Brain microvascular endothelial cell (primary cell): Measurements from ENCODE around the gene RNLS.
A peak's percentile ranks its signal among the peaks of the same experiment; 100 is the strongest.

Experiments used
- DNase-seq: peaks from one replicate; pipeline ENCODE4 v3.0.0-alpha.2; 2020
- H3K27ac ChIP-seq: fragments of 250-450 bp; sonication (Bioruptor Pico); 2 replicates; pipeline ENCODE4 v1.5.1; 2020; ENCODE audit warnings: mild to moderate bottlenecking, moderate library complexity
- H3K27me3 ChIP-seq: fragments of 250-450 bp; sonication (Bioruptor Pico); replicated peaks from 2 replicates; pipeline ENCODE4 v1.5.1; 2020; ENCODE audit warnings: mild to moderate bottlenecking
- H3K36me3 ChIP-seq: fragments of 250-450 bp; sonication (Bioruptor Pico); replicated peaks from 2 replicates; pipeline ENCODE4 v1.5.1; 2020; ENCODE audit warnings: mild to moderate bottlenecking
- H3K4me3 ChIP-seq: 2 replicates; pipeline ENCODE4 v1.5.1; 2011; ENCODE audit warnings: low read depth, mild to moderate bottlenecking, control low read depth, low read length, moderate library complexity
- in situ Hi-C: cut with HindIII; loops from 2 replicates; pipeline ENCODE4 v1.10.0; 2017; ENCODE audit warnings: low sequenced_read_pairs, low pct_ligation_motif_present
- TF ChIP-seq, protein P1 (sequence below): IDR thresholded peaks from 2 replicates; pipeline ENCODE4 v1.5.1; 2011; ENCODE audit warnings: low read depth, mild to moderate bottlenecking, moderate library complexity, low read length, control low read depth, inconsistent platforms; ENCODE audit errors: missing control alignments

RNLS gene

DNA sequence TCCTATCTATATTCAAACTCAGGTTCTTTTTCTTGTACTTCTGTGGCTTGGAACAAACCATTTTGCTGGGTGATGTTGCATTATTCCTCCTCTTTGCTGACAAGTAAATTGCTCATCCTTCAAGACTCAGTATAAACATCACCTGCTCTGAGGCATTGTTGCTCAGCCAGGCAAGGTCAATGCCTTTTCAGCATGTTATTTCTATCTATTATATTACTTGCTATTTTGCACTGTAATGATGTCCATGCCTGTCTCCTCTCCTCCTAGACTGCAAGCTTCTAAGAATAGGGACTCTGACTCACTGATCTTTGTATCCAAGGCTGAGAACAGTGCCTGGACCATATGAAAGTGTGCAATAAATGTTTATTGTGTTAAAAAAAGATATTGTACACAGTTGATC is 293.8 kb downstream of the RNLS start:
- Histone ChIP-seq H3K36me3 (no peaks in the 10 kb centered on the region), H3K4me3 (no peak overlapping the region), H3K27me3 (no peaks in the 10 kb centered on the region), H3K27ac (no peak overlapping the region)
- DNase-seq, result no peak
- TF ChIP-seq, protein P1, sequence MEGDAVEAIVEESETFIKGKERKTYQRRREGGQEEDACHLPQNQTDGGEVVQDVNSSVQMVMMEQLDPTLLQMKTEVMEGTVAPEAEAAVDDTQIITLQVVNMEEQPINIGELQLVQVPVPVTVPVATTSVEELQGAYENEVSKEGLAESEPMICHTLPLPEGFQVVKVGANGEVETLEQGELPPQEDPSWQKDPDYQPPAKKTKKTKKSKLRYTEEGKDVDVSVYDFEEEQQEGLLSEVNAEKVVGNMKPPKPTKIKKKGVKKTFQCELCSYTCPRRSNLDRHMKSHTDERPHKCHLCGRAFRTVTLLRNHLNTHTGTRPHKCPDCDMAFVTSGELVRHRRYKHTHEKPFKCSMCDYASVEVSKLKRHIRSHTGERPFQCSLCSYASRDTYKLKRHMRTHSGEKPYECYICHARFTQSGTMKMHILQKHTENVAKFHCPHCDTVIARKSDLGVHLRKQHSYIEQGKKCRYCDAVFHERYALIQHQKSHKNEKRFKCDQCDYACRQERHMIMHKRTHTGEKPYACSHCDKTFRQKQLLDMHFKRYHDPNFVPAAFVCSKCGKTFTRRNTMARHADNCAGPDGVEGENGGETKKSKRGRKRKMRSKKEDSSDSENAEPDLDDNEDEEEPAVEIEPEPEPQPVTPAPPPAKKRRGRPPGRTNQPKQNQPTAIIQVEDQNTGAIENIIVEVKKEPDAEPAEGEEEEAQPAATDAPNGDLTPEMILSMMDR, result no peak
- in situ Hi-C loops, result no loop called here

DNA sequence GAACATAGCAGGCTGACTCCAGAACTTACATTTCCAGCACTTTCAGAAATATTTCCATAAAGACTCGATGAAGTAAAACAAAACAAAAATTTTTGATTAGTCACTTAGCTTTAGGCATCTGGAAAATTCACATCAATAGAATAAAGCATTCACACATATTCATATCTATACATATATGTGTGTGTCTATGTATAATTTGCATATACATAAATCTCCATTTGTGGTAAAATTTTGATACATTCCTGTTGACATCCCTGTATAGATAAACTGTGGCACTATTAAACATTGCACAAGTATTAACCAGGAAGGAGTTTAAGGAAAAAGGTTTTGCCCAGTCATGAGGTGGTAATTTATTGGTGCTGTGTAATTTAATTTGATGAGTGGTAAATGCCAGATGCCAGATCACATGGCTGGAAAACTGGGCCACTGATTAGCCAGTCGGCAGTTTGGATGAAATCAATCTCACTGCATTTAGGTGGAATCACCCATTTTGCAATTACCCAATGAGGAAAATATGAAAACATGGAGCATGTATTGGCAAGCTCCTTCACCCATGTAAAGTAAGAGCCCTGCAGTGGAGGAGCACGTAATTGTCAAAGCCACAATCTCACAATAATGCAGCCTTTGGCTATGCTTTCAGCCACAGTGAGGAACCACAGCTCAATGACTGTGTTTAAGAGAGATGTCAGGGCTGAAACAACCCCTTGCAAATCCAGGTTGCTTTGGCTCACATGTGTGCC is 294.6 kb downstream of the RNLS start:
- H3K36me3 ChIP-seq, result no peaks in the 10 kb centered on the region
- H3K4me3 ChIP-seq, result no peak overlapping the region
- in situ Hi-C loops, result no loop called here
- no peaks in the 10 kb centered on the region for H3K27me3 ChIP-seq
- H3K27ac ChIP-seq, result no peak overlapping the region
- TF ChIP-seq, protein P1, result no peak
- no peak for DNase-seq

DNA sequence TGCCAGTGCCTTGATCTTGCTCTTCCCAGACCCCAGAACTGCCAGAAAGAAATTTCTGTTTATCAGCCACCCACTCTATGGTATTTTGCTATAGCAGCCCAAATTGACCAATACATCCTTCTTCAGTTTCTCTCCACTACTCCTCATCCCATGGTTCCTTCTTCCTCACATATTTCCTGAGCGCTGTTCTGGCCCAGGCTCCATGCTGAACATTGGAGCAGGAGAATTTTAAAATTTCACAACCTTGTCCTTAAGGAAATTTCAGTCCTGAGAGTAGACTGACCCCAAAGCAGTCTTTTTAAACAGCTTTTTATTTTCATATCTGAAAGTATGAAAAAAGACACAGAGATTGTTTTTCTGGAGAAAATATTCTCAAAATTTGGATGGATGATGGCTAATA is 297.1 kb downstream of the RNLS start:
- TF ChIP-seq, protein P1, result no peak
- Histone ChIP-seq H3K4me3 (no peak overlapping the region), H3K27me3 (no peaks in the 10 kb centered on the region), H3K27ac (no peak overlapping the region), H3K36me3 (no peaks in the 10 kb centered on the region)
- in situ Hi-C loops, result no loop called here
- DNase-seq, result no peak

DNA sequence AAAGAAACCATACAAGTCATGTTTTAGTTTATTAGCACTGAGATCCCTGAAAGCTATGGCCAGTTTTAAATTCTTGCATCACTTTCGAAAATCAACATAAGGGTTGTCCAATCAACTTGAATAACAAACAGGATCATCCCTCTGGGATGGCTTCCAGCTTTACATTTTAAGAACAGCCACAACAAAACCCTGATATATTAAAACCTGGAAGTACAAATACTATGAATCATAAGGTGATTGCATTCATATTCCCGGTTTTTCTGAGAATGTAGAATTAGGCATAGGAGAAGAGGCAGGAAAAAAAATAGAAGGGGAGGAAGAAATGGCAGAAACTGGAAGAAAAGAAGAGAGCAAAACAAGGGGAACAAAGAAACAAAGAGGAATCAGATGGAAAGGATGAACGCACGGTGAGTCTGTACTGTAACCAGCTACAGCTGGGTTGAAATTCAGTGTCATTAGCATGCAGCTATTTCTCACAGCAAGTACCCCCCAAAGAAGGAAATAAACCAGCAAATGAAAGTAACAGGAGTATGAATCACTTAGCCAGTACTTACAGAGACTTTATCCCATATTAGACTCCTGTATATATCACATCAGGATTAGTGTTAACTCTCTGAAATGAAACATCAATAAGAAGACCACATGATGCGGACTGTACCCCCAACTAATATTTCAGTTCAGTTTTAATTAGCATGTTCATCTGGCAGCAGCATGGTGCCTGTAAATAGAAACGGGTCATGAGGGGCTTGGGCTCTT is 301.3 kb downstream of the RNLS start:
- peak; percentile 56 for DNase-seq
- H3K27ac ChIP-seq, result peak overlapping the region; percentile 68

DNA sequence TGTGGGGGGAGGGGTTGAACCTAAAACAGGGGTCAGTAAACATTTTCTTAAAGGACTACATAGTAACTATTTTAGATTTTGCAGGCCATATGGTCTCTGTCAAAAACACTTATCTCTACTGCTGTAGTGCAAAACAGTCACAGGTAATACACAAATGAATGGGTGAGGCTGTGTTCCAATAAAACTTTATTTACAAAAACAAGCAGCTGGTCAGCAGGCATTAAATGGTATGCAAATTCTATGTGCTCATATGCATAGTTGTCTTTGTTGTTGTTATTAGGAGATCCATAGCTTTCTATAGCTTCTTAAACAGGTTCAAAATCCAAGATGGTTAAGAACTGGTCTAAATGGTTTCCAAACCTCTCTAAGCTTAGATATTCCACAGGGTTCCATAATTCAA is 302.6 kb downstream of the RNLS start:
- no peaks in the 10 kb centered on the region for H3K36me3 ChIP-seq
- no peaks in the 10 kb centered on the region for H3K27me3 ChIP-seq
- in situ Hi-C loops, result no loop called here
- H3K27ac ChIP-seq, result no peak overlapping the region
- TF ChIP-seq, protein P1, result no peak
- DNase-seq, result no peak
- H3K4me3 ChIP-seq, result no peak overlapping the region

More for the DNA sequence above, 301.3 kb downstream of the RNLS start:
- in situ Hi-C loops, result no loop called here
- Histone ChIP-seq H3K27me3 (no peaks in the 10 kb centered on the region), H3K4me3 (peak overlapping the region; percentile 18), H3K36me3 (no peaks in the 10 kb centered on the region)
- TF ChIP-seq, protein P1, result no peak
